22Rv1 (cell line): ENCODE measurements around the gene PRDM16.

Experiments used
- CTCF ChIP-seq: fragments of 450-650 bp; IDR thresholded peaks from 2 replicates; pipeline ENCODE4 v1.5.1; 2017; ENCODE audit warnings: mild to moderate bottlenecking
- ZFX ChIP-seq: fragments of 450-650 bp; IDR thresholded peaks from 2 replicates; pipeline ENCODE4 v1.6.1; 2017; ENCODE audit warnings: antibody characterized with exemption, borderline replicate concordance

GRCh38 chr1:3026124-3026523, 42.9 kb upstream of the PRDM16 start:
- TF ChIP-seq CTCF (no peak), ZFX (no peak)
